ENCODE measurements around the gene RPP14. TPM values are rescaled to one million over a fixed set of nuclear protein-coding genes. Genes with fewer than 3 reads are reported as not detected.

Gene RPP14
- total RNA-seq, 4 donors from 2014 or later: 9.2 to 25.1 (median 18.8) TPM

DNA sequence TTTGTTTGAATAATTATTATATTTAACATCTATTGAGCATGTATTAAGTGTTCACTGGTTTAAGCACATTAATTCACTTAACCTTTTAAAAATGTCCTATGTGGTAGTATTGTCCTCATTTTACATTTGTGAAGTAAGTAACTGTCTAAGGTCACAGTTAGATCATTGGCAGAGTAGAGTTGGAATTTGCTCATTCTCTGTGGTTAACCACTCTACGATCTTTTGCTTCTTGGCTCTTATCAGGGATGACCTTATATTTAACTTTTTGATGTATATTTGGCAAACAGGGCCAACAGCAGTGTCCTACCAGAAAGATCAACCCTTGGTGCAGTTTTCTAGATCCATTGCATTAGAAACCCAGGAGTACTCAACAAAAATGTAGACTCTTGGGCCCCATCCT is 60.7 kb downstream of the RPP14 start:
- Histone ChIP-seq H3K27me3 (no peaks in the 10 kb centered on the region), H3K4me1 (no peaks in the 10 kb centered on the region), H3K4me3 (no peak overlapping the region), H3K36me3 (no peaks in the 10 kb centered on the region), H3K27ac (no peak overlapping the region), H3K9me3 (no peaks in the 10 kb centered on the region)
- intact Hi-C loops (cut with DNase I; ENCODE audit: low total_unique reads) (no loop called here), in situ Hi-C loops (cut with MboI; ENCODE audit: low pct_ligation_motif_present in 1 of 4, low pct_unique_long_range_greater_than_20kb in 1 of 4, low sequenced_read_pairs in 3 of 4) (no loop called here)
- DNase-seq: no peak
- no peak for TF ChIP-seq POLR2AphosphoS5 (IDR thresholded peaks at IDR 0.05)
- TF ChIP-seq EP300 (IDR thresholded peaks at IDR 0.05; ENCODE audit: low read depth): no peak
- TF ChIP-seq, protein P1, sequence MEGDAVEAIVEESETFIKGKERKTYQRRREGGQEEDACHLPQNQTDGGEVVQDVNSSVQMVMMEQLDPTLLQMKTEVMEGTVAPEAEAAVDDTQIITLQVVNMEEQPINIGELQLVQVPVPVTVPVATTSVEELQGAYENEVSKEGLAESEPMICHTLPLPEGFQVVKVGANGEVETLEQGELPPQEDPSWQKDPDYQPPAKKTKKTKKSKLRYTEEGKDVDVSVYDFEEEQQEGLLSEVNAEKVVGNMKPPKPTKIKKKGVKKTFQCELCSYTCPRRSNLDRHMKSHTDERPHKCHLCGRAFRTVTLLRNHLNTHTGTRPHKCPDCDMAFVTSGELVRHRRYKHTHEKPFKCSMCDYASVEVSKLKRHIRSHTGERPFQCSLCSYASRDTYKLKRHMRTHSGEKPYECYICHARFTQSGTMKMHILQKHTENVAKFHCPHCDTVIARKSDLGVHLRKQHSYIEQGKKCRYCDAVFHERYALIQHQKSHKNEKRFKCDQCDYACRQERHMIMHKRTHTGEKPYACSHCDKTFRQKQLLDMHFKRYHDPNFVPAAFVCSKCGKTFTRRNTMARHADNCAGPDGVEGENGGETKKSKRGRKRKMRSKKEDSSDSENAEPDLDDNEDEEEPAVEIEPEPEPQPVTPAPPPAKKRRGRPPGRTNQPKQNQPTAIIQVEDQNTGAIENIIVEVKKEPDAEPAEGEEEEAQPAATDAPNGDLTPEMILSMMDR (IDR thresholded peaks at IDR 0.05): no peak
- no peak for TF ChIP-seq POLR2A (IDR thresholded peaks at IDR 0.05)
- 68 to 82% methylated on average over 1 of the region's 1 CpG for WGBS, 2 donors (ENCODE audit: low coverage in 1 of 2)

DNA sequence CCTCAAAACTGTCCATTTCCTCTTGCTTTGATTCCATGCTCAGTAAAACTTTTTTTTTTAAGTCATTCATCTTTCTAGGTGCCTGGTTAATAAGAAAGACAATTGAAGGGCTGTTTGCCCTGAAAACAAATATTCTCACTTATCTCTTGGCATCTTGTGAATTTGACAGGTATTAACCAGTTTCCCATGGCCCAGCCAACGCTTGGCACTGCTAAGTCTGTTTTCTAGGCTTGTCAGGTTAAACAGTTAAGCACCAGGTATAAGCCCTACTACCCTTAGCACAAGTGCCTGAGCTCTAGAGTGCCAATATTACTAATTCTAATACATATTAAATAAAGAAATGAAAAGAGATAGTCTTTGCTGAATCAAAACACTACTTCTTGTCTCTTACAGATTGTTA is 63.0 kb downstream of the RPP14 start:
- no peaks in the 10 kb centered on the region for H3K4me1 ChIP-seq
- 92% methylated on average over 1 of the region's 1 CpG; no CpG with 5 or more reads in 1 of the 2 donors for WGBS, 2 donors (ENCODE audit: low coverage in 1 of 2)
- intact Hi-C loops (cut with DNase I; ENCODE audit: low total_unique reads) (no loop called here), in situ Hi-C loops (cut with MboI; ENCODE audit: low pct_ligation_motif_present in 1 of 4, low pct_unique_long_range_greater_than_20kb in 1 of 4, low sequenced_read_pairs in 3 of 4) (no loop called here)
- DNase-seq: no peak
- no peak overlapping the region for H3K27ac ChIP-seq
- no peaks in the 10 kb centered on the region for H3K36me3 ChIP-seq
- no peaks in the 10 kb centered on the region for H3K27me3 ChIP-seq
- no peak overlapping the region for H3K4me3 ChIP-seq
- TF ChIP-seq EP300 (IDR thresholded peaks at IDR 0.05; ENCODE audit: low read depth) (no peak), POLR2AphosphoS5 (IDR thresholded peaks at IDR 0.05) (no peak), POLR2A (IDR thresholded peaks at IDR 0.05) (no peak)
- TF ChIP-seq, protein P1 (IDR thresholded peaks at IDR 0.05): no peak
- H3K9me3 ChIP-seq: no peaks in the 10 kb centered on the region

Small RNA genes lying within 50 kb of the gene (small RNA-seq; reads per million reads assigned to genes)
- 0 reads per million in 4 donors for gene AC098479.1

Other genes with a start within 250 kb of the RPP14 start
- gene DNASE1L3, start 95.3 kb upstream of the RPP14 start, total RNA-seq: 1 to 10 TPM; 1.9 to 6.8 (median 3.6) TPM
- gene ABHD6, start 68.5 kb upstream of the RPP14 start, total RNA-seq: 10 to 100 TPM in 3 of 4 donors, 1 to 10 TPM in 1; 5.2 to 68.1 (median 32.0) TPM
- 10 to 100 TPM in 3 of 4 donors, not detected in 1; 11.1 to 16.9 (median 16.7) TPM for gene HTD2, start 275 bp downstream of the RPP14 start, total RNA-seq
- gene PXK, start 26.6 kb downstream of the RPP14 start, total RNA-seq: 10 to 100 TPM in 3 of 4 donors, 1 to 10 TPM in 1; 7.6 to 29.5 (median 16.6) TPM
- gene PDHB, start 127.6 kb downstream of the RPP14 start, total RNA-seq: 10 to 100 TPM; 22.7 to 99.7 (median 73.7) TPM
- gene KCTD6, start 185.9 kb downstream of the RPP14 start, total RNA-seq: 10 to 100 TPM in 2 of 4 donors, 1 to 10 TPM in 2; 3.0 to 15.7 (median 11.2) TPM
- 100 to 1,000 TPM in 1 of 4 donors, 10 to 100 TPM in 3; 28.3 to 125 (median 37.9) TPM for gene ACOX2, start 230.9 kb downstream of the RPP14 start, total RNA-seq